H1 (cell line): Measurements from ENCODE around the gene ANAPC5. TPM values are rescaled to one million over a fixed set of nuclear protein-coding genes. Genes with fewer than 3 reads are reported as not detected.

ENCODE experiments used
- CTCF ChIA-PET: fragments of 300-600 bp; sonication (Branson Sonifier 250); formaldehyde crosslinking; loops from one replicate; lab custom pipeline; 2021; ENCODE audit not compliant: partially characterized antibody; lab: Charles Lee
- POLR2A ChIA-PET: fragments of 300-600 bp; sonication (Branson Sonifier 250); formaldehyde crosslinking; loops from one replicate; lab custom pipeline; 2021; ENCODE audit warnings: inconsistent platforms; ENCODE audit not compliant: partially characterized antibody; lab: Charles Lee
- DNase-seq, 2 experiments: peaks; one replicate each; pipeline versions ENCODE4 v3.0.0 to v3.0.0-alpha.2; 2010 to 2022; ENCODE audit warnings: low spot score in 2 of 2, low read depth in 1 of 2, mixed read lengths in 1 of 2
- FAIRE-seq: peaks from 2 replicates; lab custom pipeline; 2011; peaks lifted over from hg19 to GRCh38; lab: Jason Lieb, UNC
- H2AFZ ChIP-seq: 2 replicates; pipeline ENCODE4 v1.8.1; 2012; ENCODE audit warnings: low read length, inconsistent platforms
- H2AK5ac ChIP-seq: 2 replicates; pipeline ENCODE4 v1.6.1; 2013; ENCODE audit warnings: low read depth, low read length
- H2BK120ac ChIP-seq: replicated peaks from 2 replicates; pipeline ENCODE3; 2013; ENCODE audit warnings: low read depth, low read length, inconsistent platforms
- H2BK12ac ChIP-seq: 2 replicates; pipeline ENCODE4 v1.6.1; 2013; ENCODE audit warnings: low read depth, low read length
- H2BK15ac ChIP-seq: 2 replicates; pipeline ENCODE4 v1.6.1; 2013; ENCODE audit warnings: low read length
- H2BK20ac ChIP-seq: 2 replicates; pipeline ENCODE4 v1.6.1; 2013; ENCODE audit warnings: low read length
- H2BK5ac ChIP-seq: 2 replicates; pipeline ENCODE4 v1.6.1; 2013; ENCODE audit warnings: low read depth, low read length
- H3K14ac ChIP-seq: 2 replicates; pipeline ENCODE4 v1.6.1; 2013; ENCODE audit warnings: inconsistent platforms; ENCODE audit not compliant: insufficient read length
- H3K18ac ChIP-seq: 2 replicates; pipeline ENCODE4 v1.6.1; 2013; ENCODE audit warnings: low read length; ENCODE audit errors: extremely low read depth
- H3K23ac ChIP-seq: 2 replicates; pipeline ENCODE4 v1.6.1; 2013; ENCODE audit warnings: inconsistent platforms; ENCODE audit not compliant: insufficient read length
- H3K23me2 ChIP-seq: 2 replicates; pipeline ENCODE4 v1.6.1; 2013; ENCODE audit warnings: low read depth, low read length
- H3K27ac ChIP-seq: 2 replicates; pipeline ENCODE4 v1.6.1; 2011; ENCODE audit warnings: low read depth, low read length, inconsistent platforms
- H3K27me3 ChIP-seq, 4 experiments: replicated peaks in 1 of 4; 1 replicate in 1 of 4; 2 replicates in 3 of 4; pipeline versions ENCODE4 v1.6.1 to v1.8.1; 2011 to 2013; ENCODE audit warnings: low read length in 3 of 4, mild to moderate bottlenecking in 3 of 4, inconsistent platforms in 2 of 4, mixed read lengths in 2 of 4, moderate library complexity in 1 of 4; ENCODE audit not compliant: control insufficient read depth in 3 of 4, insufficient read depth in 3 of 4; ENCODE audit errors: extremely low read depth in 1 of 4
- H3K36me3 ChIP-seq, 4 experiments: 2 replicates each; pipeline versions ENCODE4 v1.6.1 to v1.8.1; 2011 to 2013; ENCODE audit warnings: mild to moderate bottlenecking in 4 of 4, low read length in 3 of 4, moderate library complexity in 2 of 4, control low read depth in 1 of 4, inconsistent platforms in 1 of 4; ENCODE audit not compliant: insufficient read depth in 4 of 4, control insufficient read depth in 2 of 4
- H3K4ac ChIP-seq: replicated peaks from 2 replicates; pipeline ENCODE3; 2013; ENCODE audit warnings: low read length, low read depth, mixed read lengths, inconsistent platforms; ENCODE audit not compliant: insufficient read length
- H3K4me1 ChIP-seq, 4 experiments: replicated peaks in 1 of 4; 1 replicate in 1 of 4; 2 replicates in 3 of 4; pipeline versions ENCODE4 v1.6.1 to v1.8.1; 2011 to 2013; ENCODE audit warnings: low read length in 3 of 4, inconsistent platforms in 2 of 4, mixed read lengths in 1 of 4; ENCODE audit not compliant: insufficient read depth in 4 of 4, control insufficient read depth in 3 of 4
- H3K4me2 ChIP-seq, 2 experiments: 2 replicates each; pipeline versions ENCODE4 v1.6.1 to v1.8.1; 2011 to 2013; ENCODE audit warnings: low read depth in 2 of 2, low read length in 2 of 2, control low read depth in 1 of 2, inconsistent platforms in 1 of 2, mild to moderate bottlenecking in 1 of 2; ENCODE audit not compliant: insufficient read depth in 1 of 2
- H3K4me3 ChIP-seq, 4 experiments: fragments of 200-600, 300-600 bp in 1 of 4; sonication (generic), shearing (Covaris generic), sonication (Bioruptor Twin) in 1 of 4; 2 replicates each; pipeline versions ENCODE4 v1.5.1 to v1.8.1; 2011 to 2016; ENCODE audit warnings: low read length in 4 of 4, low read depth in 3 of 4, control low read depth in 2 of 4, inconsistent platforms in 2 of 4, mild to moderate bottlenecking in 2 of 4, mixed read lengths in 1 of 4, moderate library complexity in 1 of 4; ENCODE audit not compliant: insufficient read depth in 2 of 4; ENCODE audit errors: extremely low read depth in 1 of 4
- H3K56ac ChIP-seq: replicated peaks from 2 replicates; pipeline ENCODE3; 2013; ENCODE audit warnings: low read depth, mild to moderate bottlenecking, mixed read lengths, low read length, inconsistent platforms; ENCODE audit not compliant: insufficient read length
- H3K79me1 ChIP-seq: 2 replicates; pipeline ENCODE4 v1.6.1; 2013; ENCODE audit warnings: low read depth, low read length, control low read depth
- H3K79me2 ChIP-seq, 2 experiments: 2 replicates each; pipeline versions ENCODE4 v1.6.1 to v1.8.1; 2012 to 2013; ENCODE audit warnings: low read length in 2 of 2, mild to moderate bottlenecking in 2 of 2, inconsistent platforms in 1 of 2; ENCODE audit not compliant: insufficient read depth in 2 of 2, control insufficient read depth in 1 of 2
- H3K9ac ChIP-seq, 4 experiments: replicated peaks in 1 of 4; 1 replicate in 1 of 4; 2 replicates in 3 of 4; pipeline versions ENCODE4 v1.6.1 to v1.8.1; 2011 to 2013; ENCODE audit warnings: low read depth in 3 of 4, low read length in 3 of 4, control low read depth in 2 of 4, mild to moderate bottlenecking in 2 of 4, moderate library complexity in 2 of 4, inconsistent platforms in 1 of 4; ENCODE audit errors: extremely low read depth in 1 of 4
- H3K9me3 ChIP-seq, 2 experiments: 2 replicates each; pipeline versions ENCODE4 v1.6.1 to v1.8.1; 2012 to 2013; ENCODE audit warnings: mild to moderate bottlenecking in 2 of 2, moderate library complexity in 2 of 2, control low read depth in 1 of 2, inconsistent platforms in 1 of 2, low read depth in 1 of 2, low read length in 1 of 2, mixed read lengths in 1 of 2; ENCODE audit not compliant: insufficient read depth in 2 of 2
- H4K20me1 ChIP-seq, 2 experiments: replicated peaks in 1 of 2; 2 replicates each; pipeline versions ENCODE3 to v1.8.1; 2011 to 2013; ENCODE audit warnings: inconsistent platforms in 2 of 2, low read length in 2 of 2, mild to moderate bottlenecking in 1 of 2; ENCODE audit not compliant: insufficient read depth in 2 of 2, control insufficient read depth in 1 of 2
- H4K5ac ChIP-seq: 2 replicates; pipeline ENCODE4 v1.6.1; 2013; ENCODE audit warnings: low read length, low read depth, mixed read lengths, inconsistent platforms; ENCODE audit not compliant: insufficient read length
- H4K8ac ChIP-seq: 2 replicates; pipeline ENCODE4 v1.8.0; 2013; ENCODE audit warnings: mild to moderate bottlenecking, moderate library complexity, low read length, inconsistent platforms; ENCODE audit not compliant: insufficient read depth; ENCODE audit errors: extremely low read depth
- H4K91ac ChIP-seq: replicated peaks from 2 replicates; pipeline ENCODE3; 2013; ENCODE audit warnings: low read length, mixed read lengths, inconsistent platforms; ENCODE audit not compliant: insufficient read length
- ATF3 ChIP-seq: IDR thresholded peaks from 2 replicates; pipeline ENCODE4 v1.6.1; 2011; ENCODE audit warnings: low read depth, mild to moderate bottlenecking, low read length; ENCODE audit not compliant: insufficient read depth
- SP1 ChIP-seq: IDR thresholded peaks from 2 replicates; pipeline ENCODE4 v1.6.1; 2011; ENCODE audit warnings: low read depth, low read length
- WGBS, 2 experiments: shearing (Covaris generic) in 1 of 2; methylation state at CpG; one replicate each; pipeline versions ENCODE4 v1.1.6 to v1.1.7; 2013 to 2015; ENCODE audit warnings: low lambda C conversion rate in 2 of 2, mixed read lengths in 2 of 2, inconsistent platforms in 1 of 2, low coverage in 1 of 2, missing lambda C conversion rate in 1 of 2; ENCODE audit not compliant: insufficient replicate concordance in 2 of 2, insufficient coverage in 1 of 2, insufficient read length in 1 of 2; ENCODE audit errors: extremely low coverage in 1 of 2, missing lambda C conversion rate in 1 of 2; 5-methylcytosine and 5-hydroxymethylcytosine counted together
- polyA plus RNA-seq, 7 experiments: library from polyadenylated mRNA; depleted of rRNA in 3 of 7; stranded (reverse) in 5 of 7; unstranded in 2 of 7; fragments of >200 nt in 5 of 7; fragments of 200-250 nt in 2 of 7; gene quantifications; 1 replicate in 5 of 7; 2 replicates in 1 of 7; 4 replicates in 1 of 7; pipeline versions ENCODE4 v1.2.1 to v1.2.3, GENCODE V29; 2011 to 2013; ENCODE audit warnings: missing spikeins in 2 of 7, mixed read lengths in 2 of 7
- total RNA-seq: library from RNA; stranded (reverse); fragmentation: NEBNext Ultra II Directional; extraction: Animal tissue kit (Norgen Biotek cat#: 25700); gene quantifications from 2 replicates; pipeline ENCODE4 v1.2.1, GENCODE V29; 2021

Gene ANAPC5
- total and polyA plus RNA-seq, 2 of the 8 experiments (the other 6 are each of a cell fraction or from before 2014, with no cell fraction given) = 103 to 127 TPM

- H2BK5ac ChIP-seq = no peak overlapping the region
- H3K4me1 ChIP-seq = no peaks in the 10 kb centered on the region
- no peak overlapping the region for H4K8ac ChIP-seq
- H4K5ac ChIP-seq = no peak overlapping the region
- no peak overlapping the region for H3K4me3 ChIP-seq
- no peak for DNase-seq
- no peak overlapping the region for H3K23ac ChIP-seq
- H4K91ac ChIP-seq = no peak overlapping the region
- no peaks in the 10 kb centered on the region for H3K79me2 ChIP-seq
- H3K27ac ChIP-seq = no peak overlapping the region
- no peaks in the 10 kb centered on the region for H4K20me1 ChIP-seq
- no peak overlapping the region for H3K18ac ChIP-seq
- 0 out of 2 replicates have a peak overlapping the region, but pooled peaks have one; percentile 72 for H2BK20ac ChIP-seq
- ChIA-PET CTCF (interaction anchor here (0.7 to 1.4 kb wide), 2 partner anchors 19 to 104 kb away, joined by 4 read pairs; no protein-coding TSS in a partner anchor), POLR2A (interaction anchor here (1.9 kb wide), 1 partner anchor 12 kb away, joined by 7 read pairs; the partner anchor contains the start of gene RNF34)
- no peak for FAIRE-seq
- H2AK5ac ChIP-seq = no peak overlapping the region
- H2BK120ac ChIP-seq = no peak overlapping the region
- WGBS, 2 experiments = 86% methylated on average over 5 of the region's 5 CpGs; no CpG with 5 or more reads in 1 of the 2 experiments
- no peaks in the 10 kb centered on the region for H3K27me3 ChIP-seq
- no peaks in the 10 kb centered on the region for H3K79me1 ChIP-seq
- no peak overlapping the region for H3K4me2 ChIP-seq
- H2BK15ac ChIP-seq = 0 out of 2 replicates have a peak overlapping the region, but pooled peaks have one; percentile 81
- no peaks in the 10 kb centered on the region for H3K9me3 ChIP-seq
- peak overlapping the region; percentile 69 for H2AFZ ChIP-seq
- no peak overlapping the region for H3K56ac ChIP-seq
- no peak overlapping the region for H3K4ac ChIP-seq
- peak overlapping the region; percentile 50; the same call in 1 of the 2 replicates for H2BK12ac ChIP-seq
- no peak overlapping the region; a peak in 1 of 7 replicates for H3K9ac ChIP-seq
- H3K23me2 ChIP-seq = no peaks in the 10 kb centered on the region
- no peaks in the 10 kb centered on the region for H3K36me3 ChIP-seq
- H3K14ac ChIP-seq = no peak overlapping the region
- TF ChIP-seq SP1 (no peak), ATF3 (no peak)
Measured at GRCh38 chr12:121388421-121388981, 36.3 kb upstream of the ANAPC5 start.
